GM19467 (cell line): ENCODE measurements around the gene PPIL6.
A peak's percentile ranks its signal among the peaks of the same experiment; 100 is the strongest.
"Not testable (repeated sequence)": the region's sequence is repeated elsewhere in the genome, so short reads cannot be mapped to it uniquely, and the experiment has no call there.

Experiments
- ATAC-seq: cut with Tn5 transposase; IDR thresholded peaks from one replicate; pipeline ENCODE4 v1.9.1; 2021; ENCODE audit warnings: mild to moderate bottlenecking, moderate library complexity; ENCODE audit not compliant: unreplicated experiment

The PPIL6 gene

GRCh38 chr6:109467696-109468095, 27.3 kb upstream of the PPIL6 start:
- no peak for ATAC-seq

GRCh38 chr6:109466212-109466923, 25.9 kb upstream of the PPIL6 start:
- no peak for ATAC-seq

GRCh38 chr6:109465772-109466171, 25.3 kb upstream of the PPIL6 start:
- ATAC-seq, result no peak

- no peak for ATAC-seq
Measured at GRCh38 chr6:109461733-109462526, 21.5 kb upstream of the PPIL6 start.

- not testable (repeated sequence) for ATAC-seq
Measured at GRCh38 chr6:109461205-109461604, 20.8 kb upstream of the PPIL6 start.

- no peak for ATAC-seq
Measured at GRCh38 chr6:109460161-109460829, 19.9 kb upstream of the PPIL6 start.

- no peak for ATAC-seq
Measured at GRCh38 chr6:109458774-109459531, 18.5 kb upstream of the PPIL6 start.

- ATAC-seq, result no peak
Measured at GRCh38 chr6:109457562-109457996, 17.2 kb upstream of the PPIL6 start.

GRCh38 chr6:109456710-109457561, 16.5 kb upstream of the PPIL6 start:
- ATAC-seq, result no peak

GRCh38 chr6:109456111-109456583, 15.7 kb upstream of the PPIL6 start:
- peak; percentile 1 for ATAC-seq

- peak; percentile 44 for ATAC-seq
Measured at GRCh38 chr6:109455437-109456110, 15.1 kb upstream of the PPIL6 start, which contains the start of gene MICAL1. Gene MICAL1 (minus strand): TSS chr6:109455772. CDS start chr6:109454196, 1,576 bp downstream.

- peak; percentile 24 for ATAC-seq
Measured at GRCh38 chr6:109454496-109455436, 14.3 kb upstream of the PPIL6 start.

- ATAC-seq, result no peak
Measured at GRCh38 chr6:109453594-109454495, 13.4 kb upstream of the PPIL6 start.

- ATAC-seq, result no peak
Measured at GRCh38 chr6:109453156-109453555, 12.7 kb upstream of the PPIL6 start.

GRCh38 chr6:109452181-109452580, 11.8 kb upstream of the PPIL6 start:
- ATAC-seq, result no peak

GRCh38 chr6:109451376-109451775, 10.9 kb upstream of the PPIL6 start:
- ATAC-seq, result no peak

GRCh38 chr6:109450801-109451200, 10.4 kb upstream of the PPIL6 start:
- no peak for ATAC-seq
